Osteocyte (in vitro differentiated cells): ENCODE results near the gene GOLGB1. TPM values are rescaled to one million over a fixed set of nuclear protein-coding genes. Genes with fewer than 3 reads are reported as not detected.

ENCODE experiments used
- DNase-seq: peaks from one replicate; pipeline ENCODE4 v3.0.0; 2021; ENCODE audit warnings: mixed read lengths; ENCODE audit not compliant: unreplicated experiment; ENCODE audit errors: extremely low spot score
- H3K27ac Mint-ChIP-seq: one replicate; pipeline ENCODE4 v1.8.0; 2021; ENCODE audit warnings: mild to moderate bottlenecking, mixed read lengths; ENCODE audit not compliant: unreplicated experiment
- H3K27me3 Mint-ChIP-seq: one replicate; pipeline ENCODE4 v1.8.0; 2021; ENCODE audit warnings: mixed read lengths; ENCODE audit not compliant: unreplicated experiment
- H3K36me3 Mint-ChIP-seq: one replicate; pipeline ENCODE4 v1.8.0; 2021; ENCODE audit warnings: mixed read lengths; ENCODE audit not compliant: unreplicated experiment
- H3K4me1 Mint-ChIP-seq: one replicate; pipeline ENCODE4 v1.8.0; 2021; ENCODE audit warnings: mixed read lengths; ENCODE audit not compliant: unreplicated experiment
- H3K4me3 Mint-ChIP-seq: one replicate; pipeline ENCODE4 v1.8.0; 2021; ENCODE audit warnings: mild to moderate bottlenecking, moderate library complexity, mixed read lengths; ENCODE audit not compliant: unreplicated experiment
- H3K9me3 Mint-ChIP-seq: one replicate; pipeline ENCODE4 v1.8.0; 2021; ENCODE audit warnings: mixed read lengths; ENCODE audit not compliant: unreplicated experiment
- total RNA-seq: library from RNA; stranded (reverse); gene quantifications from 2 replicates; pipeline ENCODE4 v1.2.1, GENCODE V29; 2021
- TF ChIP-seq, protein P1 (sequence below): fragments of 200-600 bp; sonication (generic); IDR thresholded peaks from 2 replicates; pipeline ENCODE4 v1.5.0; 2021; ENCODE audit warnings: antibody characterized with exemption, mild to moderate bottlenecking, moderate library complexity

The GOLGB1 gene
- total RNA-seq, 1 donor from 2014 or later, result 60.5 TPM

DNA sequence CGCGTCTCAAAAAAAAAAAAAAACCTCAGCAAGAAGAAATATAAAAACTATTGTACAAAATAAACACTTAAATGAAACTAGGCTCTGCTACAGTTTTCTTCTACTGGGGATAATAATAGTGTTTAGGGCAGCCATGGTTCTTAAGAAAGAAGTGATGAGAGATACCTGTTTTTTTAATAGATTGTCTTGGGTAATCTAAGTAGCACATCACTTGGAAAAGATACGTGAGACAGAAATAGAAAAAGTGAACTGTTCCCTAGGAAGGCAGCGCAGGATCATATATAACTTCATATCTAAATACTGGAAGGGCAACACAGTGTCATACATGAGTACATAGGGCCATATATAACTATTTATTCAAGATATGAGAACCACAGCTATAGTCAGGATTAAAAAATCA lies 11.9 kb downstream of the GOLGB1 start:
- DNase-seq, result no peak
- Mint-ChIP-seq H3K36me3 (peaks cover 12% of the 10 kb centered on the region), H3K4me3 (no peak overlapping the region), H3K27me3 (no peaks in the 10 kb centered on the region), H3K9me3 (peaks cover 4% of the 10 kb centered on the region), H3K4me1 (peaks cover 31% of the 10 kb centered on the region), H3K27ac (no peak overlapping the region)
- TF ChIP-seq, protein P1, sequence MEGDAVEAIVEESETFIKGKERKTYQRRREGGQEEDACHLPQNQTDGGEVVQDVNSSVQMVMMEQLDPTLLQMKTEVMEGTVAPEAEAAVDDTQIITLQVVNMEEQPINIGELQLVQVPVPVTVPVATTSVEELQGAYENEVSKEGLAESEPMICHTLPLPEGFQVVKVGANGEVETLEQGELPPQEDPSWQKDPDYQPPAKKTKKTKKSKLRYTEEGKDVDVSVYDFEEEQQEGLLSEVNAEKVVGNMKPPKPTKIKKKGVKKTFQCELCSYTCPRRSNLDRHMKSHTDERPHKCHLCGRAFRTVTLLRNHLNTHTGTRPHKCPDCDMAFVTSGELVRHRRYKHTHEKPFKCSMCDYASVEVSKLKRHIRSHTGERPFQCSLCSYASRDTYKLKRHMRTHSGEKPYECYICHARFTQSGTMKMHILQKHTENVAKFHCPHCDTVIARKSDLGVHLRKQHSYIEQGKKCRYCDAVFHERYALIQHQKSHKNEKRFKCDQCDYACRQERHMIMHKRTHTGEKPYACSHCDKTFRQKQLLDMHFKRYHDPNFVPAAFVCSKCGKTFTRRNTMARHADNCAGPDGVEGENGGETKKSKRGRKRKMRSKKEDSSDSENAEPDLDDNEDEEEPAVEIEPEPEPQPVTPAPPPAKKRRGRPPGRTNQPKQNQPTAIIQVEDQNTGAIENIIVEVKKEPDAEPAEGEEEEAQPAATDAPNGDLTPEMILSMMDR, result no peak

DNA sequence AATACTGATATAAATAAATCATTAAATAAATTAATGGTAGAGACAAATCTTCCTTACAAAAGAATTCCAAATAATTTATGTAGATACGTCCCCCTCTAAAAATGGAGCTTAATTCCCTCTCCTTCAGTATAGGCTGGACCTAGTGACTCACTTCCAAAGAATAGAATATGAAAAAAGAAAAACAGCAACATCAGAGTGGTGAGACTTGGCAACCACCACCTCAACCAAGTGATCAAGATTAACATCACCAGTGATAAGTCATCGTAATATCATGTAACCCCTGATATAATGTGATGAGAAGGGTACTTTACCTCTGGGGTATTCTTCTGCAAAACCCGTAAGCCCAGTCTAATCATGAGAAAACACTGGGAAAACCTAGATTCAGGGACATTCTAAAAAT lies 13.4 kb downstream of the GOLGB1 start:
- DNase-seq, result no peak
- no peak overlapping the region for H3K4me3 Mint-ChIP-seq
- TF ChIP-seq, protein P1, result no peak
- no peak overlapping the region for H3K27ac Mint-ChIP-seq
- H3K4me1 Mint-ChIP-seq, result peaks cover 36% of the 10 kb centered on the region
- no peaks in the 10 kb centered on the region for H3K27me3 Mint-ChIP-seq
- H3K9me3 Mint-ChIP-seq, result no peaks in the 10 kb centered on the region
- H3K36me3 Mint-ChIP-seq, result peaks cover 7% of the 10 kb centered on the region

DNA sequence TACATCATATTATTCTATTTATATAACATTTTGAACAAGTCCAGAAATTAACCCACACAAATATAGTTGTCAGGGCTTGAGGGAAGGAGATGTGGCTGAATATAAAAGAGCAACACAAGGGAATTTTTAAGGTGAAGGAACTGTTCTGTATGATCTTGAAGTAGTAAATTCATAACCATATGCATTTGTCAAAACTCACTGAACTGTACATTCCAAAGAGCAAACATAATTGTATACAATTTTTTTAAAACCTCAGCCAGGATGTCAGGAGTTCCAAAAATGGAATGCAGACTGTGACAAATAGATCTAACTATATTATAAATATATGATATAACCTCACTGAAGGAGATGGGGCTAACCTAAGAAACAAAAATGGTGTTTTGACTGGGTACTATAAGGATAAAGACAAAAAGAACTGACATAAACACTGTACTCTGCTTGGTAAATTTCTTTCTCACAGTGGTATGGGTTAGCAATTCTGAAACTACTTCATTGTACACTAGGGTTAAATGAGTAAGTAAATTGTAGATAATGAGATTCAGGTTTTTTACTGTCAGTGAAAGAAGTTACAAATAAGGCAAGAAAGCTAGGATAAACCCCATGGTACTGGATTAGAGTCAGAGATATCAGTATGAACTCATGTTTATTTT lies 14.4 kb downstream of the GOLGB1 start:
- H3K27me3 Mint-ChIP-seq, result no peaks in the 10 kb centered on the region
- no peak overlapping the region for H3K4me3 Mint-ChIP-seq
- no peaks in the 10 kb centered on the region for H3K9me3 Mint-ChIP-seq
- H3K27ac Mint-ChIP-seq, result no peak overlapping the region
- peaks cover 29% of the 10 kb centered on the region for H3K4me1 Mint-ChIP-seq
- DNase-seq, result no peak
- TF ChIP-seq, protein P1, result no peak
- H3K36me3 Mint-ChIP-seq, result peaks cover 7% of the 10 kb centered on the region

DNA sequence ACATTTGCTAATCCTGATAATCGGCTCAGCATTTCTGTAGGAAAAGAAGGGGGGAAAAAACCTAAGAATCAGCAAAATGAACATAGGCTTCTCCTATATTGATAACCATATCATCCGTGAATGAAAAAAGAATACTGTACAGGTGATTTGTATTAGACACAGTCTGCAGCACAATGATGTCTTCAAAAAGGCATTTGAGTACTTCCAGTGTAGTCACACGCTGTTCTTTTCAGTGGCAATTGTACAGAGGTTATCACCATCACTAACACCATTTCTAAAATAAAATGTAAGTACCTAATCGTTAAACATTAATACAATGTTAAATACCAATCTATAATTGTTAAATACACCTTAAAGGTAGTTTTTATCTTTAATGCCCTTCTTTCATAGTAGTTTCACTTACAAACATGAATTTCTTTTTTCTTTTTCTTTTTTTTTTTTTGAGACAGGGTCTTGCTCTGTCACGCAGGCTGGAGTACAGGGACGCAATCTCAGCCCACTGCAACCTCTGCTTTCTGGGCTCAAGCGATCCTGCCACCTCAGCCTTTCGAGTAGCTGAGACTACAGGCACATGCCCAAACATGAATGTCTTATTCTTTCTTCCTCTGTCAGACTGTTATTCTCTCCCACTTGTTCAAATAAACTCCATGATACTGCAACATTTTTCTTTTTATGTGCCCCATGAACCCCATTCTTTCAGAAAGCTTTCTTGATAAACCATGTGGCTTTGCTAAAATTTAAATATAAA lies 18.4 kb downstream of the GOLGB1 start:
- TF ChIP-seq, protein P1, result no peak
- peak overlapping the region; percentile 75 for H3K27ac Mint-ChIP-seq
- DNase-seq, result no peak
- no peaks in the 10 kb centered on the region for H3K9me3 Mint-ChIP-seq
- H3K4me1 Mint-ChIP-seq, result peaks cover 18% of the 10 kb centered on the region
- H3K36me3 Mint-ChIP-seq, result peaks cover 15% of the 10 kb centered on the region
- H3K27me3 Mint-ChIP-seq, result no peaks in the 10 kb centered on the region
- H3K4me3 Mint-ChIP-seq, result no peak overlapping the region

DNA sequence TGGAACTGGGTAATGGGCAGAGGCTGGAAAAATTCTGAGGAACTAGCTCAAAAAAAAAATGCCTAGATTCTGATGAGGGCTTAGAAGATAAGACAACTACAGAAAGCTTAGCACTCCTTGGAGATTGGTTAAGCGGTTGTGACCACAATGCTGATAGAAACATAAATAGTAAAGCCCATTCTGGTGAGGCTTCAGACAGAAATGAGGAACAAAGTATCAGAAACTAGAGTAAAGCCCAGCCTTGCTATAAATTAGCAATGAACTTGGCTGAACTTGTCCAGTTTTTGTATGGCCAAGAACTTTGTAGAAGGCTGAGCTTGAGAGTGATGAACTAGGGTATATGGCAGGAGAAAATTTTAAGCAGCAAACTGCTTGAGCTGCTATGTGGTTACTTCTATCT lies 25.4 kb downstream of the GOLGB1 start:
- H3K36me3 Mint-ChIP-seq, result peaks cover 57% of the 10 kb centered on the region
- no peaks in the 10 kb centered on the region for H3K9me3 Mint-ChIP-seq
- no peak overlapping the region for H3K4me3 Mint-ChIP-seq
- TF ChIP-seq, protein P1, result no peak
- H3K4me1 Mint-ChIP-seq, result no peaks in the 10 kb centered on the region
- H3K27me3 Mint-ChIP-seq, result no peaks in the 10 kb centered on the region
- H3K27ac Mint-ChIP-seq, result no peak overlapping the region
- no peak for DNase-seq
